K562 (cell line): ENCODE results near the gene ERP29. TPM values are rescaled to one million over a fixed set of nuclear protein-coding genes. Genes with fewer than 3 reads are reported as not detected.
"Not testable (repeated sequence)": the region's sequence is repeated elsewhere in the genome, so short reads cannot be mapped to it uniquely, and the experiment has no call there.

Experiments used
- ATAC-seq: fragments of 200-7000 bp; cut with Tn5 transposase; 3 replicates; pipeline ENCODE4 v1.9.1; 2020; ENCODE audit warnings: moderate library complexity
- BruUV-seq: library from RNA; stranded (reverse); fragments of 400-500 nt; replicated peaks from 2 replicates; lab custom pipeline; 2021; lab: Mats Ljungman, UMichigan
- CTCF ChIA-PET: fragments of 300-600 bp; formaldehyde crosslinking; extraction: SDS; loops from one replicate; lab custom pipeline; 2021; ENCODE audit warnings: low intra/inter-chr PET ratio; lab: Yijun Ruan, JAX
- POLR2A ChIA-PET: fragments of 300-600, 350-650 bp; sonication (Branson Sonifier 250); formaldehyde crosslinking; extraction: SDS; loops from one replicate; lab custom pipeline; 2021; ENCODE audit warnings: antibody characterized with exemption, inconsistent platforms; lab: Yijun Ruan, JAX
- DNase-seq, 4 experiments: peaks; one replicate each; pipeline versions ENCODE4 v3.0.0 to v3.0.0-alpha.2; 2011 to 2018; ENCODE audit warnings: low spot score in 3 of 4, mixed read lengths in 3 of 4; ENCODE audit errors: extremely low read depth in 1 of 4
- FAIRE-seq: peaks from 2 replicates; lab custom pipeline; 2011; peaks lifted over from hg19 to GRCh38; lab: Jason Lieb, UNC
- H2AFZ ChIP-seq: 2 replicates; pipeline ENCODE4 v1.6.0; 2011; ENCODE audit warnings: low read depth, low read length, control low read depth, inconsistent platforms
- H3K27ac ChIP-seq: fragments of 200-600 bp; 3 replicates; pipeline ENCODE4 v1.8.0; 2011; ENCODE audit warnings: low read depth, mild to moderate bottlenecking, control low read depth, inconsistent platforms, low read length, moderate library complexity, mixed read lengths; ENCODE audit errors: extremely low read depth
- H3K27me3 ChIP-seq, 2 experiments: fragments of 300-600 bp in 1 of 2; 2 replicates in 1 of 2; 3 replicates in 1 of 2; pipeline versions ENCODE4 v1.6.0 to v1.8.0; 2011; ENCODE audit warnings: inconsistent platforms in 2 of 2, low read length in 2 of 2, mild to moderate bottlenecking in 1 of 2, mixed read lengths in 1 of 2, moderate library complexity in 1 of 2; ENCODE audit not compliant: control insufficient read depth in 2 of 2, insufficient read depth in 2 of 2
- H3K36me3 ChIP-seq: fragments of 300-600 bp; 3 replicates; pipeline ENCODE4 v1.8.0; 2011; ENCODE audit warnings: mild to moderate bottlenecking, low read length, inconsistent platforms; ENCODE audit not compliant: control insufficient read depth, insufficient read depth
- H3K4me1 ChIP-seq, 2 experiments: fragments of 200-600 bp in 1 of 2; replicated peaks in 1 of 2; 2 replicates in 1 of 2; 3 replicates in 1 of 2; pipeline versions ENCODE4 v1.5.1 to v1.8.0; 2011; ENCODE audit warnings: inconsistent platforms in 2 of 2, low read length in 2 of 2, mild to moderate bottlenecking in 1 of 2, mixed read lengths in 1 of 2, moderate library complexity in 1 of 2; ENCODE audit not compliant: control insufficient read depth in 2 of 2, insufficient read depth in 2 of 2
- H3K4me2 ChIP-seq: 2 replicates; pipeline ENCODE4 v1.6.1; 2011; ENCODE audit warnings: low read length, control low read depth, inconsistent platforms, mixed read lengths; ENCODE audit not compliant: insufficient read depth
- H3K4me3 ChIP-seq: fragments of 200-600 bp; sonication (generic), shearing (Covaris generic); 2 replicates; pipeline ENCODE4 v1.5.1; 2016; ENCODE audit warnings: control low read depth, inconsistent platforms
- H3K79me2 ChIP-seq: fragments of 200-600 bp; 3 replicates; pipeline ENCODE4 v1.8.0; 2011; ENCODE audit warnings: low read length, inconsistent platforms; ENCODE audit not compliant: control insufficient read depth, insufficient read depth
- H3K9ac ChIP-seq, 2 experiments: 2 replicates each; pipeline versions ENCODE4 v1.6.0 to v1.6.1; 2011; ENCODE audit warnings: low read depth in 2 of 2, low read length in 2 of 2, control low read depth in 1 of 2, inconsistent platforms in 1 of 2, mild to moderate bottlenecking in 1 of 2, mixed read lengths in 1 of 2; ENCODE audit not compliant: insufficient read depth in 1 of 2
- H3K9me1 ChIP-seq: one replicate; pipeline ENCODE4 v1.6.0; 2011; ENCODE audit warnings: inconsistent platforms, mild to moderate bottlenecking, low read length, moderate library complexity; ENCODE audit not compliant: control insufficient read depth, insufficient read depth
- H3K9me3 ChIP-seq: replicated peaks from 2 replicates; pipeline ENCODE4 v1.5.1; 2011; ENCODE audit warnings: low read depth, low read length, inconsistent platforms; ENCODE audit not compliant: control insufficient read depth, insufficient read depth
- H4K20me1 ChIP-seq: replicated peaks from 2 replicates; pipeline ENCODE4 v1.6.1; 2011; ENCODE audit warnings: low read length, inconsistent platforms, mixed read lengths; ENCODE audit not compliant: control insufficient read depth, insufficient read depth
- EGR1 ChIP-seq: fragments of 450-650 bp; conservative IDR thresholded peaks from 2 replicates; pipeline ENCODE4 v1.6.1; 2017; ENCODE audit warnings: mild to moderate bottlenecking
- MLLT1 ChIP-seq, 2 experiments: fragments of 450-650 bp; IDR thresholded peaks; 2 replicates each; pipeline ENCODE4 v1.6.1; 2016
- MTF1 ChIP-seq: fragments of 250-450 bp; sonication (Bioruptor Pico); IDR thresholded peaks from 2 replicates; pipeline ENCODE4 v1.9.0; 2021; ENCODE audit warnings: moderate library complexity, mild to moderate bottlenecking, inconsistent platforms, borderline replicate concordance
- NR4A1 ChIP-seq, 2 experiments: fragments of 250-450 bp in 1 of 2; fragments of 450-650 bp in 1 of 2; sonication (Bioruptor Pico) in 1 of 2; IDR thresholded peaks; 2 replicates each; pipeline versions ENCODE4 v1.4.0 to v1.6.1; 2016 to 2020; ENCODE audit warnings: mild to moderate bottlenecking in 2 of 2, missing compliant biosample characterization in 1 of 2, missing genetic modification characterization in 1 of 2, moderate library complexity in 1 of 2
- POLR2B ChIP-seq: fragments of 450-650 bp; IDR thresholded peaks from 2 replicates; pipeline ENCODE4 v1.6.1; 2018; ENCODE audit warnings: low read depth; ENCODE audit not compliant: partially characterized antibody
- TOE1 ChIP-seq, 2 experiments: fragments of 450-650 bp in 1 of 2; sonication (generic) in 1 of 2; formaldehyde crosslinking in 1 of 2; IDR thresholded peaks; 2 replicates each; pipeline versions ENCODE4 v1.7.1 to v1.8.0; 2016 to 2022; ENCODE audit warnings: borderline replicate concordance in 2 of 2, mild to moderate bottlenecking in 2 of 2, antibody characterized with exemption in 1 of 2, inconsistent platforms in 1 of 2, low read depth in 1 of 2, missing genetic modification reagents in 1 of 2, moderate library complexity in 1 of 2
- ZNF778 ChIP-seq: fragments of 450-650 bp; formaldehyde crosslinking; IDR thresholded peaks from 2 replicates; pipeline ENCODE4 v1.4.0; 2020; ENCODE audit warnings: mild to moderate bottlenecking, moderate library complexity
- WGBS: fragments of 100-300 bp; shearing (Covaris generic); methylation state at CpG from one replicate; pipeline ENCODE4 v1.1.6; 2016; ENCODE audit warnings: low coverage, mixed read lengths; ENCODE audit not compliant: insufficient coverage; ENCODE audit errors: missing lambda C conversion rate; 5-methylcytosine and 5-hydroxymethylcytosine counted together
- in situ Hi-C: fragments of 300-500 bp; cut with MboI; formaldehyde crosslinking; loops from 4 replicates; pipeline ENCODE4 v1.15.0; 2018; ENCODE audit warnings: inconsistent platforms, mixed read lengths
- intact Hi-C: fragments of 100-400 bp; cut with micrococcal nuclease; formaldehyde crosslinking; loops from 2 replicates; pipeline ENCODE4 v1.14.2; 2022
- polyA plus RNA-seq, 8 experiments: library from polyadenylated mRNA; depleted of rRNA in 4 of 8; stranded (reverse) in 5 of 8; unstranded in 3 of 8; fragments of >200 nt; fragmentation: Nextera tagmentation in 2 of 8; fragmentation: Illumina TruSeq in 1 of 8; extraction: Ambion mirVana in 2 of 8; extraction: Trizol in 1 of 8; gene quantifications; 2 replicates each; pipeline versions ENCODE4 v1.2.1 to v1.2.3, GENCODE V29; 2011 to 2014; ENCODE audit warnings: inconsistent platforms in 1 of 8, missing spikeins in 1 of 8
- total RNA-seq, 7 experiments: library from RNA; depleted of rRNA in 6 of 7; stranded (reverse); fragments of >200 nt in 6 of 7; fragmentation: Illumina TruSeq in 2 of 7; extraction: Trizol in 2 of 7; gene quantifications; 2 replicates each; pipeline versions ENCODE4 v1.2.1 to v1.2.3, GENCODE V29; 2011 to 2021; ENCODE audit warnings: low replicate concordance in 1 of 7
- TF ChIP-seq, protein P1 (sequence below): sonication (generic); IDR thresholded peaks from 2 replicates; pipeline ENCODE4 v1.6.1; 2016

The ERP29 gene
- total and polyA plus RNA-seq, 9 of the 15 experiments (the other 6 are each of a cell fraction or from before 2014, with no cell fraction given) = 42.4 to 146 (median 111) TPM

DNA sequence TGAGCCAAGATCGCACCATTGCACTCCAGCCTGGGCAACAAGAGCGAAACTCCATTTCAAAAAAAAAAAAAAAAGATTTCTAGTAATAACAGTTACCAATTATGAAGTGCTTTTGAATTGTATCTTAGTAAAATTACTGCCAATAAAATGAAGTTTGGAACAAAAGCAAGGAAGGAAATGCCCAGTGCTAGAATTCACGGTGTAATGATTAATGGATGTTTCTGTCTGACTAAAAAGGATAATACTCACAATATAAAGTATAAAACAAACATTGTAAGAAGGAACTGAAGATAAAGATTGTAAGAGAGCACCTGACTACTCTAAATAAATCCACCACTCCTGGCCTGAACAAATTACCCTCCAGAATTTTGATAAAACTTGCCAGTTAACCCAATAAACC is 4.3 kb upstream of the ERP29 start (continued):
- TF ChIP-seq NR4A1 (CRISPR knock-in tag; IDR thresholded peaks at IDR 0.05) = no peak
- no peak for TF ChIP-seq NR4A1 (tag; IDR thresholded peaks at IDR 0.05)
- no peak for TF ChIP-seq EGR1
- TF ChIP-seq ZNF778 (CRISPR knock-in tag) = no peak
- no peak for TF ChIP-seq TOE1 (IDR thresholded peaks at IDR 0.05; ENCODE audit: borderline replicate concordance)
- TF ChIP-seq TOE1 (CRISPR knock-in tag; IDR thresholded peaks at IDR 0.05; ENCODE audit: borderline replicate concordance, low read depth) = no peak
- no peak for TF ChIP-seq MTF1 (CRISPR knock-in tag)

DNA sequence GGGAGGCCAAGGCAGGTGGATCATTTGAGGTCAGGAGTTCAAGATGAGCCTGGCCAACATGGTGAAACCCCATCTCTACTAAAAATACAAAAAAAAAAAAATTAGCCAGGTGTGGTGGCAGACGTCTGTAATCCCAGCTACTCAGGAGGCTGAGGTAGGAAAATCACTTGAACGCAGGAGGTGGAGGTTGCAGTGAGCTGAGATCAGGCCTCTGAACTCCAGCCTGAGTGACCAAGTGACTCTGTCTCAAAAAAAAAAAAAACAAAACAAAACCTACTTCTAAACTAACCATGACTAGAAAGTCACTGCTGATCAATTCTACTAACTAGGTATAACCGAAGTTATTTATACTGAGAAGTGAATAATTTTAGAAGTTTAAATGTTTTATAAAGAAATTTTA is 3.6 kb upstream of the ERP29 start:
- H3K9me3 ChIP-seq, H4K20me1 ChIP-seq, H3K4me3 ChIP-seq, FAIRE-seq, H3K9ac ChIP-seq, H3K9me1 ChIP-seq, intact Hi-C loops, ATAC-seq, H2AFZ ChIP-seq, DNase-seq, H3K27me3 ChIP-seq, BruUV-seq, H3K4me2 ChIP-seq, CTCF ChIA-PET: not testable (repeated sequence)
- Histone ChIP-seq H3K79me2 (peaks cover 54% of the 10 kb centered on the region), H3K27ac (0 out of 3 replicates have a peak overlapping the region, but pooled peaks have one; percentile 4), H3K4me1 (peaks cover 39 to 45% of the 10 kb centered on the region in 2 experiments; a peak in 4 of 5 replicates), H3K36me3 (peaks cover 12% of the 10 kb centered on the region; the same call in 2 of the 3 replicates)
- POLR2A ChIA-PET = interaction anchor here (0.6 to 1.8 kb wide), 8 partner anchors 9 to 1133 kb away, joined by 3 to 10 read pairs (median 4); no protein-coding TSS in a partner anchor
- WGBS = 36% methylated on average over 3 of the region's 3 CpGs
- in situ Hi-C loops = loop anchor here (5.0 kb wide), 1 partner anchor 57 kb away; no protein-coding TSS in a partner anchor
- TF ChIP-seq, protein P1, sequence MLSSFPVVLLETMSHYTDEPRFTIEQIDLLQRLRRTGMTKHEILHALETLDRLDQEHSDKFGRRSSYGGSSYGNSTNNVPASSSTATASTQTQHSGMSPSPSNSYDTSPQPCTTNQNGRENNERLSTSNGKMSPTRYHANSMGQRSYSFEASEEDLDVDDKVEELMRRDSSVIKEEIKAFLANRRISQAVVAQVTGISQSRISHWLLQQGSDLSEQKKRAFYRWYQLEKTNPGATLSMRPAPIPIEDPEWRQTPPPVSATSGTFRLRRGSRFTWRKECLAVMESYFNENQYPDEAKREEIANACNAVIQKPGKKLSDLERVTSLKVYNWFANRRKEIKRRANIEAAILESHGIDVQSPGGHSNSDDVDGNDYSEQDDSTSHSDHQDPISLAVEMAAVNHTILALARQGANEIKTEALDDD = peak; percentile 52
- TF ChIP-seq MLLT1 (IDR thresholded peaks at IDR 0.05) (0 out of 4 replicates have a peak, but pooled peaks of 1 of the 2 experiments have one; percentile 19), POLR2B (peak; percentile 15)
